GM18507 (cell line): ENCODE results near the gene GFI1B.
"Not testable (repeated sequence)": the region's sequence is repeated elsewhere in the genome, so short reads cannot be mapped to it uniquely, and the experiment has no call there.

Source experiments
- DNase-seq: peaks from one replicate; pipeline ENCODE4 v3.0.0; 2011; ENCODE audit warnings: low read depth; ENCODE audit not compliant: insufficient read length; ENCODE audit errors: extremely low spot score
- FAIRE-seq: peaks from 2 replicates; lab custom pipeline; 2011; peaks lifted over from hg19 to GRCh38; lab: Jason Lieb, UNC

Gene GFI1B

DNA sequence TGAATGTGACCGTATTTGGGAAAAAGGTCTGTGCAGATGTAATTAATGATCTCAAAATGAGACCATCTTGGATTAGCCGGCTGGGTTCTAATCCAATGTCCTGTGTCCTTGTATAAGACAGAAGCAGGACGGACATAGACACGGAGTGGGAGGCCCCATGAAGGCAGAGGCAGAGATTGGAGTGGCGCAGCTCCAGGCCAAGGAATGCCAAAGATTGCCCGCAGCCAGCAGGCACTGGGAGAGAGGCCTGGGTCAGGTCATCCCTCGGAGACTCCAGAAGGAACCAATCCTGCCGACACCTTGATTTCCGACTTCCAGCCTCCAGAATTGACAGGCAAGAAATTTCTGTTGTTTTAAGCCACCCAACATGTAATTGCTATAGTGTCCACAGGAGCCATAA lies 13.0 kb upstream of the GFI1B start:
- FAIRE-seq (no peak), DNase-seq (no peak)

DNA sequence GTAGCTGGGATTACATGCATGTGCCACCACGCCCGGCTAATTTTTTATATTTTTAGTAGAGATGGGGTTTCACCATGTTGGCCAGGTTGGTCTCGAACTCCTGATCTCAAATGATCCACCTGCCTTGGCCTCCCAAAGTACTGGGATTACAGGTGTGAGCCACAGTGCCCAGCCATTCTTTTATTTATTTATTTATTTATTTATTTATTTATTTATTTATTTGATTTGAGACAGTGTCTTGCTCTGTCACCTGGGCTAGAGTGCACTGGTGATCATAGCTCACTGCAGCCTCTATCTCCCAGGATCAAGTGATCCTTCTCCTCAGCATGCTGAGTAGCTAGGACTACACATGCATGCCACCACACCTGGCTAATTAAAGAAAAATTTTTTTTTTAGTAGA lies 10.6 kb upstream of the GFI1B start:
- DNase-seq, FAIRE-seq: not testable (repeated sequence)

DNA sequence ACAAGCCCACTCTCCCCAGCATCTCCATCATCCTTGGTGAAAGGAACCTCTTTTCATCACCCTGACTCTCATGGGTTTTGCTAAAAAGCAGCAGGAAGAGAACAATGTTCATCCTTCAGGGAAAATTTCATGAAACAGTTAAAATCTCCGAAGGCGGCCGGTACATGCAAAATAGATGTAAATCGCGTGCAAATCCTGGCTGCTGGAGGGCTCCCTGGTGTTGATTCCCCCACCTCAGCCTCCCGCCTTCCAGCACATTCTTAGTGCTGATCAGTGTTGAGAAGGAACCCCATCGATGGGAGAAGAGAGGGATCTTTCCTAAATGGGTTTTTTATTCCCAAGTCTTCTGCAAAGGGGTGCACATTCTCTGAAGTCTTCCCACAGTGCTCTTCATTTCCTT lies 8.7 kb upstream of the GFI1B start:
- no peak for DNase-seq
- FAIRE-seq = no peak

DNA sequence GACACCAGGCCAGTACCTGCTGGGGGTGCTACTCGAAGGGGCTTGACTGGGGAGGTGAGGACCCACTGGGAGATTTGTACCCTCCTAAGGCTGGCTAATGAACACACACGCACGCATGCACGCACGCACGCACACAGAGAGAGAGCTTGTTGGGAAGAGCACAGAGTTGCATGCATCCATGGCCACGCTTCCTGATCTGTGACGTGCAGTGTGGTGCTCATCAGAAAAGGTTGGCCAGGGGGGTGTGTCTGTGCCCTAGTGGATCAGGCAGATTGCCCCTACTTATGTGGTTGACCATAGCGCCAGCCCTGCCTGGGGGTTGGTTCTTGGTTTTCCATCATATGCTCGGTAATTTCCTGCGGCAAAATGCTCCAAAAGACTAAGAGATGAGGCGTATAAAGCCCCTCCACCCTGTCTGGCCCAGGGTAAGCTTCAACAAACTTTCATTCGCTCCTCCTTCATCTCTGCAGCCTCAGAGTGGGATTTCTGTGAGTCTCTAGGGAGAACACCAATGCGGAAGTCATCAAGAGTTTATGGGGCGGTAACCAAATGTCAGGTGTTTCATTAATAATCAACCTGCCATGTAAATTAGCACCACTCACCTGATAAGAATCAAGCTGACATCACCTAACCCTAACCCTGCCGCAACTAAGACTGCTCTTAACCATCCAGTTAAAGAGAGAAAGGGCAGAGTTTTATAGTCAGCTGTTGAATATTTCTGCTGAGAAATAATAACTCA lies 8.0 kb upstream of the GFI1B start:
- DNase-seq = no peak
- no peak for FAIRE-seq

DNA sequence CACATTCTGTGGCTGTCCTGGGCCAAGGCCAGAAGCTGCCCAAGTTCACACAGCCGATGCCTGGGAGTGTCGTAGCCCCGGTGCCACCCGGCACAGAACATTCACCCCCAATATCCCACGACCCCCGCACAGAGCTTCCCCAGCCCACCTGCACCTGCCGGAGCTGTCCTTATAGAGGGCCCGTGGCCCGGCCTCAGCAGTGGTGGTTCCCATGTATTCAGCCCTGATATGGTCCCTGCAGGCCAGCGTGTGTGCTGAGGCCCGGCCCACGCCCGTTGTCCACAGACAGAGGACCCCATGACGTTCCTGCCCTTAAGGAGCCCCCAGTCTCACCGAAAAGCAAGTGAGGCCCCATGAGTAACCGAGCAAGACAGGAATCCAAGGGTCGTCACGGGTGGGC lies 5.3 kb upstream of the GFI1B start:
- FAIRE-seq (no peak), DNase-seq (no peak)

DNA sequence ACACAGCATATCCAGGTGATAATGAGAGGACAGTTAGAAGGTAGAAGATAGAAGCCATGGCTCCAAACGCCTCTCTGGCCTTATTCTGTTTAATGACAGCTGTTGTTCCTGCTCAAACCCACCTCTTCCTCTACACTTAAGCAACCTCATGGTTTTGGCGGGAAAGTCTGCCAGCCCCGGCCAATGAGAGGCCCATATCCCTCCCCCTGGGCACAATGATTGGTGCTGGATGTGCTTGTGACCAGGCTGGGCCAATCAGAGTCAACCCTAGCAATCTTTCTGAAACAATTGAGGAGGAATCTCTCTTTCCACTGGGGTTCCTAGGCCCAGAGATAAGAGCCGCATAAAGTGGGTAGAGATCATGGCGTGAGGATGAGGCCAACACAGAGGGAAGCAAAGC lies 4.8 kb upstream of the GFI1B start:
- no peak for DNase-seq
- no peak for FAIRE-seq

DNA sequence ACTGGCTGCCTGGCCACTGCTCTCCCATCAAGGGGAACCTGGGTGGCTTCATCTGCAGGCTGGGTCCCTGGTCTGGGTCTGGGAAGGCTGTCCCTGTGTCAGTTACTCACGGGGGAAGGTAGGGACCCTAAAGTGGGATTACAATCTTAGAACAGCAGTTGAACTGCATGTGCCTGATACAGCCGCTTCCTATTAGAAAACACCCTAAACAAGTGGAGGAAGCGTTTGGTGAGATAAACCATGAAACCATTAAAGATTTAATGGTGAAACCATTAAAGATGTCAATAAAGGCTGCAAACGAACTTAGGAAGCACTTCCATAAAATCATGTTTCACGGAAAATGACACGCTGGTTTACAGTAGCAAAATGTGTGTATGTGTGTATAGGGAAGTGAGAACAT lies 2.5 kb upstream of the GFI1B start:
- no peak for FAIRE-seq
- DNase-seq = no peak

DNA sequence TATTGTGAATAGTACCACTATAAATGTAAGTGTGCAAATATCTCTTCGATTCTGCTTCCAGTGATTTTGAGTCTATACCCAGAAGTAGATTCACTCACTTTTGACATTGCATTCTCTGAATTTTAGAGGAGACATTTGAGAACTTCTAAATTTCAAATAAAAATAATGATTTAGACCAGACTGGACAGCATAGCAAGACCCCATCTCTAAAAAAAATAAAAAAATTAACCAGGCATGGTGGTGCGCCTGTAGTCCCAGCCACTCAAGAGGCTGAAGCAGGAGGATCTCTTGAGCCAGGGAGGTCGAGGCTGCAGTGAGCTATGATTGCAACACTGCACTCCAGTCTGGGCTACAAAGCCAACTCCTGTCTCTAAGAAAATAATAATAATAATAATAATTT lies 1.9 kb upstream of the GFI1B start:
- FAIRE-seq (no peak), DNase-seq (no peak)

DNA sequence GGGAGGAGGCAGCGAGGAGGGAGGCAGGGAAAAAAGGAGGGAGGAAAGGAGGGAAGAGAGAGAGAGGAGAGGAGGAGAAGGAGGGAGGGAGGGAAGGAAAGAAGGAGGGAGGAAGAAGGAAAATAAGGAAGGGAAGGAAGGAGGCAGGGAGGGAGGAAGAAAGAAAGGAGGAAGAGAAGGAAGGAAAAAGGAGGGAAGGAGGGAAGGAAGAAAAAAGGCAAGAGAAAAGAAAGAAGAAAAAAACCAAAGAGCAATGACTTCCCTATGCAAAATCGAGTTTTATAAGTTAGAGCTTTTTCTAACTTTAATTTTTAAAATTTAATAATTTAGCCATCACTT lies 413 bp upstream of the GFI1B start:
- no peak for DNase-seq
- FAIRE-seq = no peak

DNA sequence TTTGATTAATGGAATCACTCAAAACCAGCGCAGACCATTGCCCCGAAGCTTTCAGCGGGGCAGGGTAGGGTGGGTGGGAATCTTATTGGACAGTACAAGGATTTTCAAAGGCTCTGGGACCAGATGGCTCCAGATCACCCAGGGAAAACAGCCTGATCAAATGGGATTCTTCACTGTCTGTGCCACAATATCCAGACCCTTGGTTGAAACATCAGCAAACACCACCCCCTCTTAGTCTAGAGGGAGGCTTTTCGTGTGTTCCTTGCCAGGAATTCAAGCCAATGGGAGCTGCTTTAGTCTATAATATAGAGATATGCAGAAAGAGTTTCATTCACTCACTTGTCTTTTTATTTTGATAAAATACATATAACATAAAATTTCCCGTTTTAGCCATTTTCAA lies 1.7 kb downstream of the GFI1B start:
- FAIRE-seq (no peak), DNase-seq (no peak)

DNA sequence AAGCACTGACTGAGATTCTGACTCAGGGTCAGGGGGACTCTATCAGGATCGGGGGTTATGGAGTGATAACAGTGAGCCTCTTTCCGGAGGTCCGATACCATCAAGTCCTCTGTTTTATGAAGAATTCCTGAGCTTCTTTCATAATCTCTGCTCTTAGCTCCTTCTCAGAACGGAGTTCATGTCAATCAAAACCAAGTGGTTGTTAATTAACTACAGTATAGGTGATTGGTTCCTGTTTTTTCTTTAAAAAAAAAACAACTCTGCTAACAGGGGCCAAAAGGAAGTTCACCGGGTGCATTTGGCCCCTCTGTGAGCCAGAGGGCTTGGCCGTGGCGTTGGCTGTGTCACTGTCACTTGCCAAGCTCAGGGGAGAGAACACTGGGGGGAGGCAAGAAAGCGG lies 4.0 kb downstream of the GFI1B start:
- peak; percentile 71 for FAIRE-seq
- DNase-seq = peak; percentile 52

DNA sequence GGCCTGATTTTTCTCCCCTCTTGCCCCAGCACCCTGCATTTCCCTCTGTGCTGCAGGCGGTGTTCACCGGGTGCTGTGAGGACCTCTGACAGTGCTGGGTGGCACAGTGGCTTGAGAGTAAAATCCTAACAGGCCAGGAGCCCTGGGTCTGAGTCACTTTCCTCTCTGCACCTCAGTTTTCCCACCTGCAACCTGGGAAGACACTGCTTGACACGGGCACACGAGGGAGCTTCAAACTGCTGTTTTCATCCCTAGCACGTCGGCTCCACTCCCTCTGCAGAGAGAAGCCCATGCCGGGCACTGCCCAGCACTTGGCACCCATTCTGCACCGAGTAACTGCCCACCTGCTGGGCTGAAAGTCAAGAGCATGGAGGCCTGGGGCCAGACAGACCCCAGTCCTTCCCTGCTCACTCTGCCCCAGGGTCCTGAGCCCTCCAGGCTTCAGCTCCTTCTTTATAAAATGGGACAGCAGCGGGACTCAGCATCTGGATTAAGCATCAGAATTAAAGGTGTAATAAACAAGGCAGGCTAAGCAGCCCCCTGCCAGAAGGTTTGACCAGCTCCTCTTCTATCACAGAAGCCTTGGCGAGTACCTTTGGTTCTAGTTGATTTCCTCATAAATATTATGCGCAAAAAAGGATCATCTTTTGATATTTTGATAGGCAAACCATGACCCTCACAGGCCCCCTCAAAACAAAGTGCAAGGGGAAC lies 5.2 kb downstream of the GFI1B start:
- no peak for DNase-seq
- FAIRE-seq = no peak

DNA sequence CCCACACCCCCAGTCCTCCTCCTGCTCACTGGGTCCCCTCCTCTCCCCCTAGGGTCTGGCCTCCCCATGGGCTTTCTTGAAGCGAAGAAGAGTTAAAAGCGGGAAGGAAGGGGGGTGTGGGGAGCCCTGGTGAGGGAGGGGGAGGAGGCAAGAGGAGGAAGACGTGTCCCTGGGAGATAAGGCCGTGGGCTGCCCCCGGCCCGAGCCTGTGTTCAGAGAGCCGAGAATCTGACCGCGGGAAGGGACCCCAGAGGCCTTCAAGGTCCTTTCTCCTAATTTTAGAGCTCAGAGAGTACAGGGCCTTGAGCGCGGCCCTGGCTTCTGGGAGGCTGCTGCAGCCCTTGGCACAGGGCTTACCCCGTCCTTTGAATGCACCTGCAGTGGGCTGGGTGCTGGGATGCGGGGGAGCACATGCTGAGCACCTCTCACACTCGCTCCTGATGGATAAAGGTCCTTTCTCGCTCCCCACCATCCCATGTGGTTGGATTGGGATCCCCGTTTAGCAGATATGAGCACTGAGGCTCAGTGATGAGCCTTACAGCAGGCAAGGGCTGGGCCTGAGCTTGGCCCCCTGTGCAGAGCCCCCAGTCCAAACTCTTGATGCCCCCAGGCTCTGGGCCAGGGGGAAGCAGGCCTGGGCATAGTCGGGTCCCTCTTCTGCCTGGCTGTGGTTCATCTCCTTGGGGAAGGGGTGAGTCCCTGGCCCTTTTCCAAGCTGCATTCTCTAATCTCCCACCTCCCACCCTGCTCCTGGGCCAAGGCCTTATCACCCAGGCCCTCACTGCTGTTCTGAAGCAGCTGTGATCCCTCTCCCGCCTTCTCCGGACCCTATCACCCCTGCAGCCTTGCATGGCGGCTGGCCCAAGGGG lies 5.9 kb downstream of the GFI1B start:
- DNase-seq (no peak), FAIRE-seq (no peak)

DNA sequence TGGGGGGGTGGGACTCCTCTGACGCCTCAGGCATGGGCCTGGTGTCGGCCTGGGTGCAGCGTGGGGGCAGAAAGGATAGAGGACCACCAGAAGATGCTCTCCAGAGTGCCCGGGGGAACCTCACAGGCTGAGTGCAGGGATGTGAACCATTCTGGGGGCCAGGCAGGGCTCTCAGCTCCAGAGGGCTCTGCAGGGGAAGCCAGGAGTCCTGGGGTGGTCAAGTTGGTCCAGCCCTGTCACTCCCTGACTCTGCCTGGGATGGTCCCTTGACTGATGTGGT lies 6.5 kb downstream of the GFI1B start:
- DNase-seq (no peak), FAIRE-seq (no peak)

DNA sequence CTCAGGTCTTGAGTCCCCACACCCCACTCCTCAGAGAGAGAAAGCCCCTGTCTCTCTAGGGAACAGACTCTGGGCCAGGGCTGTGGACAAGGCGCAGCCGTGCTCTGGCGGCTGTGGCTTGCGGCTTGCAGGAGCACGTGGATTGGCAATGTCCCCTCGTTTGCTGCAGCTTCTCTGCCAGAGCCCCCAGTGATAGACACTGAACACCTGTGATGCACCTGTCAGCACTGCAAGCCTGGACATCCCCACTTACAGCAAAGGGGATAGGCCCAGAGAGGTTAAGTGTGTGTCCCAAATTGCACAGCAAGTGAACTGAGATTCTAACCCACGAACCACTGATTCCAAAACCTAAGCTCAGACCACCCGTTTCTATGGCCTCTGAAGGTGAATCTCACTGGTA lies 7.0 kb downstream of the GFI1B start:
- FAIRE-seq = no peak
- DNase-seq = no peak

DNA sequence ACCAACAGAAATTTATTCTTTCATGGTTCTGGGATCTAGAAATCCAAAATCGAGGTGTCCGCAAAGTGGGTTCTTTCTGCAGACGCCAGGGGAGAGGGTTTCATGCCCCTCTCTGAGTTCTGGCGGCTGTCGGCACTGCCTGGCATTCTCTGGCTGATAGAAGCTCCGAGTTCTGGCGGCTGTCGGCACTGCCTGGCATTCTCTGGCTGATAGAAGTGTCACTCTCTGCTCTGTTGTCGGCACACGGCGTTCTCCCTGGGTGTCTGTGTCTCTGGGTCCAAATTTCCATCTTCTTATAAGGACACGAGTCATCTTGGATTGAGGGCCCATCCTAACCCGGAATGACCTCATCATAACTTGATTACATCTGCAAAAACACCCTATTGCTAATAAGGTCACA lies 7.6 kb downstream of the GFI1B start:
- FAIRE-seq = no peak
- DNase-seq = no peak

DNA sequence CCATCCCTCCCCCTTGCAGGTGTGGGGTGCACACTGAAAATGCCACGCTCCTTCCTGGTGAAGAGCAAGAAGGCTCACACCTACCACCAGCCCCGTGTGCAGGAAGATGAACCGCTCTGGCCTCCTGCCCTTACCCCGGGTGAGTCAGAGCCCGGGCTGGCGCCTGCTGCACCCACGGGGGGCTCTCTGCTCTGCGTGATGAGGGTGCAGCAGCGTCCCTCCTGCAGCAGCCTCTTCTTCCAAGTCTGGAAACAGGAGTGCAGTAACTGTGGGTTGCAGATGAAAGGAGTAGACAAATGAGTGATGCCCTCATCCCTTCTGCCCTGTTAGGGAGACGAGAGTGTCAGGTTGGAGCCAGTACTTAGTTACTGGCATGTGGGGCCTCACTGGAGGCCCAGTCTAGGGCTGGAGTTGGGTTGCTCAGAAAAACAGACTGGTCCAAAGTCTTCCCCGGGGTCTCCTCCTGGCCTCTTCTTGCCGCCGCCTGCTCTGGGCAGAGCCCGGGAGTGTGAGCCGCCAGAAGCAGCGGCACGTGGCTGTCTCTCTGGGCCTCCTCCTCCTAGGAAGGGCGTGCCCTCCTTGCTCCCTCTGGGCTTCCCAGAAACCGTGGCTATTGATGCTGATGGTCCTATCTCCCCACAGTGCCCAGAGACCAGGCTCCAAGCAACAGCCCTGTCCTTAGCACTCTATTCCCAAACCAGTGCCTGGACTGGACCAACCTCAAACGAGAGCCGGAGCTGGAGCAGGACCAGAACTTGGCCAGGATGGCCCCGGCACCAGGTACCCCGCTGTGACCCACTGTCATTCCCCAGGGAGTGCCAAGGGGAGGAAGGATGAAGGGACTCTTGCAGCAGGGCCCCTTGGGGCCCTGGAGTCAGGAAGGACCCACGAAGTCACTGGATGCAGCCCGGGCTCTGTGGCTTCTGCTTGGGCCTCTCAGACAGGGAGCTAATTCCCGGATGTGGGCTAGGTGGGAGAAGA lies 8.4 kb downstream of the GFI1B start:
- FAIRE-seq = no peak
- no peak for DNase-seq

DNA sequence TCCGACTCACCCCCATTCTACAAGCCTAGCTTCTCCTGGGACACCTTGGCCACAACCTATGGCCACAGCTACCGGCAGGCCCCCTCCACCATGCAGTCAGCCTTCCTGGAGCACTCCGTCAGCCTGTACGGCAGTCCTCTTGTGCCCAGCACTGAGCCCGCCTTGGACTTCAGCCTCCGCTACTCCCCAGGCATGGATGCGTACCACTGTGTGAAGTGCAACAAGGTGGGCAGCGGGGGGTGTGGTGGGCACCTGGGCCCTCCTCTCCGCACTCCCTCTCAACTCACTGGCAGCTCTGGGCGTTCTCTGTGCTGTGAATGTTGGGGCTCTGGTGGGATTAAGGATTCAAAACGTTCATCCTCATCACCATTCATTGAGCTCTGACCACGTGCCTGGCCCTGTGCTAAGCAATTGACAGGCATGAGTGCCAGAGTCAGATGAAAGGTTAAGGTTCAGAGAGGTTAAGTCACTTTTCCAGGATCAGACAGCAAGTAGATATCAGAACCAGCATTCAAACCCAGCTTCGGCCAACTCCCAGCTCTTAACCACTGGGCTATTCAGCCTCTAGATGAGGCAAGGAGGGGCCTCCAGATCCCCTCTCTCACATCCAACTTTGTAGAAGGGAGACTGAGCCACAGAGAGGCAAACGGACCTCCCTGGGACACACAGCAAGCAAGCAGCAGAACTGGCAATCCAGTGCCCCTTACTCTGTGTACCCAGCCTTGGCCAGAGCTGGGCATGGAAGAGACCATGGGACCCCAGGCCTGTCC lies 9.9 kb downstream of the GFI1B start:
- FAIRE-seq = no peak

DNA sequence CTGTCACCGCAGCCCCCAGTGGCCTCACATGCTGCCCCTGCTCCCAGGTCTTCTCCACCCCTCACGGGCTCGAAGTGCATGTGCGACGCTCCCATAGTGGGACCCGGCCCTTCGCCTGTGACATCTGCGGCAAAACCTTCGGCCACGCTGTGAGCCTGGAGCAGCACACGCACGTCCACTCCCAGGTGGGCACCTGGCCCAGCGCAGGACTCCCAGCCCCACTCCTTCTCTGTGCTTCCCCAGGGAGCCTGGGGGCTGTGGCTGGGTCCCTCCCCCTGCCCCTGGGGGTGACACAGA lies 10.5 kb downstream of the GFI1B start:
- FAIRE-seq = no peak
- no peak for DNase-seq

More for the DNA sequence above, 9.9 kb downstream of the GFI1B start:
- DNase-seq = no peak
